Ovary (tissue), 9 donors: Measurements from ENCODE around the gene NTN5. TPM values are rescaled to one million over a fixed set of nuclear protein-coding genes. Genes with fewer than 3 reads are reported as not detected.

Experiments used
- DNase-seq, 5 donors: peaks; one replicate each; pipeline ENCODE4 v3.0.0-alpha.2; 2019 to 2020
- H3K27ac ChIP-seq, 2 donors: fragments of 200-600 bp; one replicate each; pipeline versions ENCODE4 v1.5.1 to v1.8.0; 2019 to 2022
- H3K27me3 ChIP-seq: fragments of 200-600 bp; one replicate; pipeline ENCODE4 v1.8.0; 2022
- H3K36me3 ChIP-seq: fragments of 200-600 bp; sonication (generic); one replicate; pipeline ENCODE4 v1.5.1; 2019
- H3K4me1 ChIP-seq: one replicate; pipeline ENCODE4 v1.8.1; 2013; ENCODE audit warnings: mild to moderate bottlenecking, moderate library complexity; ENCODE audit not compliant: insufficient read depth
- H3K4me3 ChIP-seq: fragments of 200-600 bp; sonication (generic); one replicate; pipeline ENCODE4 v1.5.1; 2017
- H3K9me3 ChIP-seq, 2 donors: fragments of 200-600 bp in 1 of 2; sonication (generic) in 1 of 2; one replicate each; pipeline versions ENCODE4 v1.5.1 to v1.8.1; 2013 to 2019; ENCODE audit warnings: mild to moderate bottlenecking in 1 of 2, moderate library complexity in 1 of 2
- CTCF ChIP-seq, 3 donors: fragments of 450-650 bp in 2 of 3; fragments of 200-600 bp in 1 of 3; IDR thresholded peaks; one replicate each; pipeline versions ENCODE4 v1.5.1 to v1.8.0; 2016 to 2022; ENCODE audit warnings: antibody characterized with exemption in 3 of 3, mild to moderate bottlenecking in 1 of 3
- EP300 ChIP-seq: sonication (generic); formaldehyde crosslinking; IDR thresholded peaks from one replicate; pipeline ENCODE4 v1.6.1; 2017; ENCODE audit warnings: antibody characterized with exemption
- POLR2A ChIP-seq: fragments of 450-650 bp; IDR thresholded peaks from one replicate; pipeline ENCODE4 v1.6.1; 2017; ENCODE audit warnings: antibody characterized with exemption, mild to moderate bottlenecking, moderate library complexity
- WGBS, 3 donors: extraction: QIAGEN DNeasy Blood & Tissue Kit in 1 of 3; methylation state at CpG; one replicate each; pipeline versions ENCODE4 v1.1.5 to v1.1.7; 2013 to 2017; 5-methylcytosine and 5-hydroxymethylcytosine counted together
- intact Hi-C, 4 donors: fragments of 100-400 bp; cut with DNase I; formaldehyde crosslinking; loops; one replicate each; pipeline versions ENCODE4 v1.11.0 to v1.15.1; 2022 to 2023
- polyA plus RNA-seq, 2 donors: library from polyadenylated mRNA; stranded (reverse); fragments of 200-250 nt in 1 of 2; fragments of 350-450 nt in 1 of 2; fragmentation: Illumina TruSeq in 1 of 2; extraction: RNeasy Lipid Tissue Mini Kit (QIAGEN cat#74804) in 1 of 2; gene quantifications; one replicate each; pipeline ENCODE4 v1.2.3, GENCODE V29; 2013 to 2014
- total RNA-seq, 7 donors: library from RNA; depleted of rRNA in 2 of 7; stranded (reverse); fragments of >200 nt in 2 of 7; fragmentation: NEBNext Ultra II Directional in 3 of 7; extraction: Animal tissue kit (Norgen Biotek cat#: 25700) in 3 of 7; gene quantifications; one replicate each; pipeline versions ENCODE4 v1.1.0 to v1.2.4, GENCODE V29; 2016 to 2023
- donor health status: DM: no; HTN: no; CAD: no; lungs with moderate emphysema.
- donor health status: DM: no; HTN: no; CAD: no.
- donor health status: Bipolar disorder and iron deficiency.
- donor health status: DM: yes; HTN: yes; CAD: no.
- donor health status: DM: no; HTN: no; CAD: no.
- donor health status: DM: yes; HTN: yes; CAD: no.

NTN5 gene
- total and polyA plus RNA-seq, 9 donors = 0.23 to 3.8 (median 2.0) TPM

- intact Hi-C loops = no loop called here
- TF ChIP-seq POLR2A = no peak
- no peak for TF ChIP-seq EP300
- TF ChIP-seq CTCF (IDR thresholded peaks at IDR 0.05) = no peak
- Histone ChIP-seq H3K4me1 (peaks cover 3% of the 10 kb centered on the region), H3K4me3 (no peak overlapping the region), H3K36me3 (no peaks in the 10 kb centered on the region), H3K9me3 (no peaks in the 10 kb centered on the region), H3K27ac (no peak overlapping the region), H3K27me3 (no peaks in the 10 kb centered on the region)
- 70 to 78% (median 75%) methylated on average over 21 of the region's 21 CpGs for WGBS, 3 donors
- no peak for DNase-seq
These were observed 1.9 kb downstream of the NTN5 start for GRCh38 chr19:48670699-48671445.

GRCh38 chr19:48669903-48670668 is 2.7 kb downstream of the NTN5 start:
- Histone ChIP-seq H3K27ac (no peak overlapping the region), H3K9me3 (no peaks in the 10 kb centered on the region), H3K36me3 (no peaks in the 10 kb centered on the region), H3K4me1 (peaks cover 1% of the 10 kb centered on the region), H3K27me3 (no peaks in the 10 kb centered on the region), H3K4me3 (no peak overlapping the region)
- intact Hi-C loops = no loop called here
- no peak for TF ChIP-seq CTCF (IDR thresholded peaks at IDR 0.05)
- TF ChIP-seq POLR2A = no peak
- no peak for TF ChIP-seq EP300
- 92 to 93% (median 92%) methylated on average over 25 to 26 of the region's 26 CpGs for WGBS, 3 donors
- DNase-seq = no peak

GRCh38 chr19:48668761-48669160 is 4.1 kb downstream of the NTN5 start:
- WGBS, 3 donors = 90 to 96% (median 94%) methylated on average over 2 of the region's 2 CpGs
- Histone ChIP-seq H3K27me3 (no peaks in the 10 kb centered on the region), H3K36me3 (no peaks in the 10 kb centered on the region), H3K27ac (no peak overlapping the region), H3K4me1 (no peaks in the 10 kb centered on the region), H3K9me3 (no peaks in the 10 kb centered on the region), H3K4me3 (no peak overlapping the region)
- intact Hi-C loops = no loop called here
- TF ChIP-seq CTCF (IDR thresholded peaks at IDR 0.05) (no peak), POLR2A (no peak), EP300 (no peak)
- no peak for DNase-seq

GRCh38 chr19:48668332-48668731 is 4.5 kb downstream of the NTN5 start:
- H3K36me3 ChIP-seq = no peaks in the 10 kb centered on the region
- H3K27me3 ChIP-seq = no peaks in the 10 kb centered on the region

More at GRCh38 chr19:48668332-48668731, 4.5 kb downstream of the NTN5 start:
- DNase-seq = no peak
- Histone ChIP-seq H3K27ac (no peak overlapping the region), H3K4me3 (no peak overlapping the region), H3K4me1 (no peaks in the 10 kb centered on the region), H3K9me3 (no peaks in the 10 kb centered on the region)
- TF ChIP-seq CTCF (IDR thresholded peaks at IDR 0.05) (no peak), POLR2A (no peak), EP300 (no peak)
- 68 to 81% (median 68%) methylated on average over 3 of the region's 3 CpGs for WGBS, 3 donors
- intact Hi-C loops = no loop called here
